B cell (primary cell): ENCODE results near the gene CSNK1A1. TPM values are rescaled to one million over a fixed set of nuclear protein-coding genes. Genes with fewer than 3 reads are reported as not detected.

Experiments
- ATAC-seq: fragments of 200-7000 bp; cut with Tn5 transposase; one replicate; pipeline ENCODE4 v1.10.0; 2021; ENCODE audit warnings: low read depth, mild to moderate bottlenecking, moderate number of reproducible peaks, moderate library complexity
- CTCF ChIA-PET: fragments of 350-600 bp; sonication (Branson Sonifier 250); formaldehyde crosslinking; loops from one replicate; lab custom pipeline; 2021; ENCODE audit warnings: antibody characterized with exemption, inconsistent platforms; lab: Charles Lee
- POLR2A ChIA-PET: fragments of 350-600 bp; sonication (Branson Sonifier 250); formaldehyde crosslinking; loops from one replicate; lab custom pipeline; 2021; ENCODE audit warnings: antibody characterized with exemption; lab: Charles Lee
- DNase-seq: peaks from one replicate; pipeline ENCODE4 v3.0.0; 2013
- H2AFZ ChIP-seq: 2 replicates; pipeline ENCODE4 v1.6.1; 2012; ENCODE audit warnings: mild to moderate bottlenecking, low read depth, low read length; ENCODE audit not compliant: insufficient read depth, poor library complexity, severe bottlenecking
- H3K27ac ChIP-seq, 2 donors: 1 replicate in 1 of 2; 2 replicates in 1 of 2; pipeline ENCODE4 v1.5.1; 2012 to 2013; ENCODE audit warnings: low read length in 2 of 2, mild to moderate bottlenecking in 2 of 2, moderate library complexity in 1 of 2
- H3K27me3 ChIP-seq, 4 experiments: fragments of 200-600 bp in 1 of 4; sonication (generic) in 1 of 4; replicated peaks in 1 of 4; 1 replicate in 2 of 4; 2 replicates in 2 of 4; pipeline versions ENCODE4 v1.6.1 to v1.7.0; 2013 to 2016; ENCODE audit warnings: low read length in 3 of 4, mild to moderate bottlenecking in 2 of 4, mixed read lengths in 1 of 4, moderate library complexity in 1 of 4; ENCODE audit not compliant: insufficient read depth in 4 of 4, control insufficient read depth in 3 of 4; ENCODE audit errors: control extremely low read depth in 1 of 4
- H3K36me3 ChIP-seq, 2 experiments: replicated peaks in 1 of 2; 1 replicate in 1 of 2; 2 replicates in 1 of 2; pipeline versions ENCODE4 v1.6.1 to v1.7.1; 2013; ENCODE audit warnings: low read length in 1 of 2; ENCODE audit not compliant: insufficient read depth in 2 of 2, control insufficient read depth in 1 of 2; ENCODE audit errors: control extremely low read depth in 1 of 2, extremely low read depth in 1 of 2
- H3K4me1 ChIP-seq, 2 donors: fragments of 200-600 bp in 1 of 2; sonication (generic) in 1 of 2; 1 replicate in 1 of 2; 2 replicates in 1 of 2; pipeline versions ENCODE4 v1.5.1 to v1.6.1; 2013 to 2017; ENCODE audit warnings: low read length in 2 of 2; ENCODE audit not compliant: control insufficient read depth in 2 of 2, insufficient read depth in 2 of 2
- H3K4me2 ChIP-seq: replicated peaks from 2 replicates; pipeline ENCODE3; 2012; ENCODE audit warnings: mild to moderate bottlenecking, low read depth, low read length; ENCODE audit not compliant: poor library complexity, severe bottlenecking
- H3K4me3 ChIP-seq, 5 experiments: fragments of 200-600 bp in 1 of 5; sonication (generic) in 1 of 5; 1 replicate in 3 of 5; 2 replicates in 2 of 5; pipeline versions ENCODE4 v1.5.1 to v1.7.0; 2011 to 2016; ENCODE audit warnings: low read length in 4 of 5, mild to moderate bottlenecking in 4 of 5, low read depth in 2 of 5, control low read depth in 1 of 5, moderate library complexity in 1 of 5; ENCODE audit not compliant: insufficient read depth in 1 of 5; ENCODE audit errors: control extremely low read depth in 1 of 5, extremely low read depth in 1 of 5
- H3K79me2 ChIP-seq: fragments of 200-600 bp; sonication (generic); one replicate; pipeline ENCODE4 v1.6.0; 2016; ENCODE audit warnings: low read length; ENCODE audit not compliant: control insufficient read depth, insufficient read depth
- H3K9ac ChIP-seq: fragments of 200-600 bp; sonication (generic); 2 replicates; pipeline ENCODE4 v1.6.1; 2017; ENCODE audit warnings: mild to moderate bottlenecking, low read length, moderate library complexity
- H3K9me3 ChIP-seq, 3 donors: one replicate each; pipeline versions ENCODE4 v1.6.1 to v1.7.1; 2013; ENCODE audit warnings: low read length in 2 of 3; ENCODE audit not compliant: control insufficient read depth in 2 of 3, insufficient read depth in 1 of 3; ENCODE audit errors: control extremely low read depth in 1 of 3
- H4K20me1 ChIP-seq: 2 replicates; pipeline ENCODE4 v1.6.0; 2012; ENCODE audit warnings: mild to moderate bottlenecking, low read length; ENCODE audit not compliant: insufficient read depth, control insufficient read depth, poor library complexity, severe bottlenecking
- H3K27ac Mint-ChIP-seq: one replicate; pipeline ENCODE4 v1.8.0; 2021; ENCODE audit warnings: mixed read lengths
- H3K27me3 Mint-ChIP-seq: one replicate; pipeline ENCODE4 v1.8.0; 2021; ENCODE audit warnings: mixed read lengths
- H3K4me1 Mint-ChIP-seq: one replicate; pipeline ENCODE4 v1.8.0; 2021; ENCODE audit warnings: mixed read lengths
- H3K4me3 Mint-ChIP-seq: one replicate; pipeline ENCODE4 v1.8.0; 2021; ENCODE audit warnings: mixed read lengths
- H3K9me3 Mint-ChIP-seq: one replicate; pipeline ENCODE4 v1.8.0; 2022; ENCODE audit warnings: mixed read lengths; ENCODE audit not compliant: insufficient read depth
- EZH2 ChIP-seq: IDR thresholded peaks from 2 replicates; pipeline ENCODE4 v1.6.1; 2012; ENCODE audit warnings: borderline replicate concordance, low read depth, mild to moderate bottlenecking, moderate library complexity, low read length; ENCODE audit not compliant: insufficient read depth, poor library complexity, severe bottlenecking
- WGBS: methylation state at CpG from one replicate; pipeline ENCODE4 v1.1.5; 2013; ENCODE audit warnings: missing lambda C conversion rate; ENCODE audit not compliant: insufficient coverage; 5-methylcytosine and 5-hydroxymethylcytosine counted together
- intact Hi-C: fragments of 100-400 bp; cut with micrococcal nuclease; formaldehyde crosslinking; loops from one replicate; pipeline ENCODE4 v1.10.0; 2022
- polyA plus RNA-seq: library from polyadenylated mRNA; depleted of rRNA; stranded (reverse); fragments of >200 nt; gene quantifications from 2 replicates; pipeline ENCODE4 v1.2.3, GENCODE V29; 2012
- total RNA-seq, 2 donors: library from RNA; stranded (reverse); fragments of 120-200 nt in 1 of 2; gene quantifications; 1 replicate in 1 of 2; 2 replicates in 1 of 2; pipeline versions ENCODE4 v1.2.3 to v1.2.4, GENCODE V29; 2013 to 2022
- TF ChIP-seq, protein P1 (sequence below): fragments of 200-600 bp; IDR thresholded peaks from one replicate; pipeline ENCODE4 v1.8.0; 2022; ENCODE audit warnings: antibody characterized with exemption, mild to moderate bottlenecking

Gene CSNK1A1
- total and polyA plus RNA-seq, 2 donors (not counting 1 experiment from before 2014, with no cell fraction given), result 45.9 to 168 TPM

DNA sequence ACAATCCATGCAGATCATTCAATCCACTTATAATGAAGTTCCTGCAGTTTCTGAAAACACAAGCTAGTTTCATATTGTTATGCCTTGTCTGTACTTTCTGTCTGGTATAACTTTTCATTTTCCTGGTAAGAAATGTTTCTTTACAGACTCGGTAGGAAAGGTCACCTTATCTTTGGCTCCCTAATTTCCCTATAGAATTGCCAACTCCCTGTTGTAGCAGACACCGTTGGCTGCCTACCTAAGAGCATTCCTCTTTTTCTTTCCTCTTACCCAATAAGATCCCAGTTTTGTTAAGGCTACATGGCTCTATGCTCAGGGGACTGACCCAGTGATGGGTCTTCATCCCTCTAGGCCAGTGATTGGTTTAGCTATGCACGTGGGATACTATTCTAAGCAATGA lies 23.9 kb upstream of the CSNK1A1 start:
- Mint-ChIP-seq H3K4me1 (no peaks in the 10 kb centered on the region), H3K4me3 (no peak overlapping the region), H3K27ac (no peak overlapping the region), H3K9me3 (no peaks in the 10 kb centered on the region), H3K27me3 (peaks cover under 1% of the 10 kb centered on the region)
- ChIA-PET CTCF (no interaction called here), POLR2A (no interaction called here)
- H3K9me3 ChIP-seq, result no peaks in the 10 kb centered on the region
- H3K4me2 ChIP-seq, result no peak overlapping the region
- H3K79me2 ChIP-seq, result no peaks in the 10 kb centered on the region
- H3K27me3 ChIP-seq, result peaks cover 0 to 4% (median 0%) of the 10 kb centered on the region in 4 experiments
- no peaks in the 10 kb centered on the region for H4K20me1 ChIP-seq
- no peak overlapping the region for H2AFZ ChIP-seq
- 100% methylated on average over 3 of the region's 3 CpGs for WGBS
- no peak overlapping the region for H3K27ac ChIP-seq
- intact Hi-C loops, result no loop called here
- ATAC-seq (no peak), DNase-seq (no peak)
- no peak overlapping the region for H3K4me3 ChIP-seq
- no peak overlapping the region for H3K9ac ChIP-seq
- no peaks in the 10 kb centered on the region for H3K4me1 ChIP-seq
- no peak for TF ChIP-seq EZH2
- TF ChIP-seq, protein P1, sequence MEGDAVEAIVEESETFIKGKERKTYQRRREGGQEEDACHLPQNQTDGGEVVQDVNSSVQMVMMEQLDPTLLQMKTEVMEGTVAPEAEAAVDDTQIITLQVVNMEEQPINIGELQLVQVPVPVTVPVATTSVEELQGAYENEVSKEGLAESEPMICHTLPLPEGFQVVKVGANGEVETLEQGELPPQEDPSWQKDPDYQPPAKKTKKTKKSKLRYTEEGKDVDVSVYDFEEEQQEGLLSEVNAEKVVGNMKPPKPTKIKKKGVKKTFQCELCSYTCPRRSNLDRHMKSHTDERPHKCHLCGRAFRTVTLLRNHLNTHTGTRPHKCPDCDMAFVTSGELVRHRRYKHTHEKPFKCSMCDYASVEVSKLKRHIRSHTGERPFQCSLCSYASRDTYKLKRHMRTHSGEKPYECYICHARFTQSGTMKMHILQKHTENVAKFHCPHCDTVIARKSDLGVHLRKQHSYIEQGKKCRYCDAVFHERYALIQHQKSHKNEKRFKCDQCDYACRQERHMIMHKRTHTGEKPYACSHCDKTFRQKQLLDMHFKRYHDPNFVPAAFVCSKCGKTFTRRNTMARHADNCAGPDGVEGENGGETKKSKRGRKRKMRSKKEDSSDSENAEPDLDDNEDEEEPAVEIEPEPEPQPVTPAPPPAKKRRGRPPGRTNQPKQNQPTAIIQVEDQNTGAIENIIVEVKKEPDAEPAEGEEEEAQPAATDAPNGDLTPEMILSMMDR, result no peak
- H3K36me3 ChIP-seq, result no peaks in the 10 kb centered on the region

DNA sequence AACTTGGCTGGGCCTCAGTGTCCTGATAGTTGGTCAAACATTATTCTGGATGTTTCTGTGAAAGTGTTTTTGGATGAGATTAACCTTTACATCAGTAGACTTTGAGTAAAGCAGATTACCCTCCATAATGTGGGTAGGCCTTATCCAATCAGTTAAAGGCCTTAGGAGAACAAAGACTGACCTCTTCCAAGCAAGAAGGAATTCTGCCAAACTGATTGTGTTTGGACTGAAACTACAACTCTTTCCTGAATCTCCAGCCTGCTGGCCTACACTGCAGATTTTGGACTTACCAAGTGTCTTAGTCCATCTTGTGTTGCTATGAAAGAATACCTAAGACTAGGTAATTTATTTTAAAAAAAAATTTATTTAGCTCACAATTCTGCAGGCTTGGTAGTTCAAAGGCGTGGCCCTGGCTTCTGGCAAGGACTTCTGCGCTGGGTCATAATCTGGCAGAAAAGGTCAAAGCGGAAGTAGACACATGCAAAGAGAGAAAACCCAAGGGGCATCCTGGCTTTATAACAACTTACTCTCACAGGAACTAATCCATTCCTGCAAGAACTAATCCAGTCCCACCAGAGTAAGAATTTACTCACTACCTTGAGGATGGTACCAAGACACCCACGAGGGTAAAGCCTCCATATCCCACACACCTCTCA lies 21.5 kb upstream of the CSNK1A1 start:
- no peak overlapping the region for H3K9ac ChIP-seq
- no peak overlapping the region for H3K4me2 ChIP-seq
- intact Hi-C loops, result no loop called here
- ChIA-PET CTCF (no interaction called here), POLR2A (no interaction called here)
- H4K20me1 ChIP-seq, result no peaks in the 10 kb centered on the region
- no peak for ATAC-seq
- H3K27me3 ChIP-seq, result no peaks in the 10 kb centered on the region
- Mint-ChIP-seq H3K27ac (no peak overlapping the region), H3K9me3 (no peaks in the 10 kb centered on the region), H3K4me3 (no peak overlapping the region), H3K27me3 (no peaks in the 10 kb centered on the region), H3K4me1 (no peaks in the 10 kb centered on the region)
- TF ChIP-seq, protein P1, result no peak
- TF ChIP-seq EZH2, result no peak
- DNase-seq, result no peak
- 91% methylated on average over 4 of the region's 4 CpGs for WGBS
- no peaks in the 10 kb centered on the region for H3K9me3 ChIP-seq
- H3K4me3 ChIP-seq, result no peak overlapping the region
- no peaks in the 10 kb centered on the region for H3K36me3 ChIP-seq
- no peak overlapping the region for H3K27ac ChIP-seq
- no peaks in the 10 kb centered on the region for H3K4me1 ChIP-seq
- no peaks in the 10 kb centered on the region for H3K79me2 ChIP-seq
- H2AFZ ChIP-seq, result no peak overlapping the region
